GM21381 (cell line): ENCODE results near the gene ARMC9.
"Not testable (repeated sequence)": the region's sequence is repeated elsewhere in the genome, so short reads cannot be mapped to it uniquely, and the experiment has no call there.

Experiments
- ATAC-seq: cut with Tn5 transposase; IDR thresholded peaks from one replicate; pipeline ENCODE4 v1.9.1; 2021; ENCODE audit warnings: mild to moderate bottlenecking, moderate library complexity; ENCODE audit not compliant: unreplicated experiment

The ARMC9 gene

DNA sequence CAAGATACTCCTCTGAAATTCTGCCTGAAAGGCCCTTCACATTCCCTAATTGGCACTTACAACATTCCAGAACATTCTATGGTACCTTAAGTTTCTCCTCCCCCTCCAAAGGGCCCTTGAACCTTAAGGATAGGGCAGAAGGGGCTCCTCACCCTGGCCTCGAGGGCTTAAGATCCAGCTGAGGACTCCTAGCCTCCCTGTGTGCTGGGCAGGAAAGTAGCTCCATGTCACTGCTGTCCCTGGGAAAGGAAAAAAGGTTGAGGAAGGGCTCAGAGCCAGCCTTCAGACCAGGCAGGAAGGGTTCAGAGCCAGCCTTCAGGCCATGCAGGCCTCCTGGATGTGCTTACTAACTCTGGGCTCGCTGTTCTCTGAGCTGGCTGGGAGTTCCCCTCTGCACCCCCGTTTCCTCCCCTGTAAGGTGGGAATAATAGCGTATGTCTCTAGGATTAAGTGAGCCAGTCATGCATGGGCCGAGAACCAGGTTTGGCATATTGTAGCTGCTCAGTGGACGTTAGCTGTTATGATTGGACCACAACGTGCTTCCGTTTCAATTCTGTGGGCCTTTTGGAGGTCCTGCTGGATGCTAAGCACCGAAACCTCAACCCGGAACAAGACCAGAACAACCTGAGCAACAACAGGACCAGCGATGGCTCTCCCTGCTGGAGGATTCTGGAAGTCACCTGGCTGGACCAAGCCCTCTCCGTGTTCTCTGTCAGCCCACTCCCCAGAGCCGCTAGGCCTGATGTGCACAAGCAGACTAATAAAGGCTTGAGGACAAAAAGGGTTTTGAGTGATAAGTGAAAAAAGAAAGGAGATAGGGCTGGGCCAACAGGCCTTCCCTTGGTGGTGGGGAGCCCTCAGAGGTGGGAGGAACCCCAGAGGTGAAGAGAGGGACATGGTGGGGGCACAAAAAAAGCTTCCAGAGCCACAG is 196.0 kb downstream of the ARMC9 start:
- ATAC-seq = peak; percentile 34

DNA sequence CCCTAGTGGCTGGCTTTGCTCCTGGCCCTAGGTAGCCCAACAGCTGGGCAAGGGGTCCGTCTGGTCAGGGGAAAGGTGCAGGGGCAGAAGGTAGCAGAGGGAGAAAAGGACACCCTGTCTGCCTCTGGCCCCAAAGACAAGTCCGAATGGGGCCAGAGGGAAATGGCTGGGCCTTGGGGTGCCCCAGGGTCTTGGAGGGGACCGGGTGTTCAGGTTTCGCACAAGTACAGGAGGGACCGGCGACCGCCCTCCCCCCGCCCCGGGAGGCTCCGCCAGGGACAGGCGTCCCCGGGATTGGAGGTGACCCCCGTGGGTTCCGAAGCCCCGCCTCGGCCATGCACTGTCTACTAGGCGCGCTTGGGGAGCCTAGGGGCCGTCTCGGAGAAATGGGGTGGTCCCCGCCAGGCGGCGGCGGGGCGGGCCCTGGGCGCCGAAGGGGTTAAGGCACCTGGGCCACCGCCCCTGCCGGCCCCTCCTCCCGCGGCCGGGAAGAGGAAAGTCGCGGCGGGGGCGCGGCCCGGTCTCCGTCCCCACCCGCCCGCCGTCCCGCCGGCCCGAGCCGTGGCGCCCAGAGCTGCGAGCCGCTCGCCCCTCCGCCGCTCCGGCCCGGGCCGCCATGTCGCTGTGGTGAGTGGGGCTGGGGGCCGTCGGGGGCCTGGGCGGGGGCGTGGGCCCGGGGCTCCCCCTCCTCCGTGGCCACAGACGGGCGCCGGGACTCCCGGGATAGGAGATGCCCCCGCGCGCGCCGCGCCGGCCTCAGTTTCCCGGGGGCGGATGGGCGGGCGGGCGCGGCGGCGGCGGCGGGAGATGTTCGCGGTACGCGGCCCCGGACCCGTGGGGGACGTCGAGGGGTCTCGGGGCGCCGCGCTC is 197.0 kb downstream of the ARMC9 start, which contains the start of gene B3GNT7:
Gene B3GNT7, plus strand, starts transcription at position 523 of the 870 bp plus-strand sequence. Its CDS starts 94 bp downstream, at position 617.
- ATAC-seq = peak; percentile 27

DNA sequence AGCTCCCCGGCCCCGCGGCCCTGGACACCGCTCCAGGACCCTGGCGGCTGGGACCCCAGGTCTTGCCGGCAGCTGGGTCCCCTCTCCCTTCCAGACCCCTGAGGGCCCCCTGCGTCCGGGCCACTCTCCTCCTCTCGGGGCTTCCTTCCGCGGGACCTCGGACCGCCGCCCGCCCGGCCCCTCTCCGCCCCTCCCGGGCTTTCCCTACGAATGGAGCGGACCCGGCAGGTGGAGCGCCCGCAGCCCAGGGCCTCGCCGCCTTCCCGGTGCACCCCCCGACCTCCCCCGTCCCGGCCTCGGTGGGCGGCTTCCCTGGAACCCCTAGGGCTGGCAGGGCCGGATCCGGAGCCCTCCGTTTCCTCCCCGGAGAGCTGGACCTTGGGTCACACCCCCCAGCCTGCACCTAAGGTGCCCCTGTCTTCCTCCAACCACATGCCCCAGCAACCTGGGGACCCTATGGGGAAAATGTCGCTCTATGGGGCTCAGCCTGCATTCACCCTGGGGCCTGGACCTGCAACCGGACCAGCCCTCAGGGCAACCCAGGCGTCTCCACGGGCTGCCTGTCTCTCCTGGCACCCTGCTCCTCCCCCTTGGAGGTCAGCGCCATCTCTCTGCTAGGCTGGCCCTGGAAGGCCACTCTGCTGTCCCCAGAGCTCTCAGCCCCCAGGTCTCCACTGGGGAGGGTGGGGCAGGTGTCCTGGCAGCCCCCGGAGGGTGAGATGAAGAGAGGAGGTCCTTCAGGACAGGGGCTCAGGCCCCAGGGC is 197.8 kb downstream of the ARMC9 start:
- ATAC-seq = no peak

DNA sequence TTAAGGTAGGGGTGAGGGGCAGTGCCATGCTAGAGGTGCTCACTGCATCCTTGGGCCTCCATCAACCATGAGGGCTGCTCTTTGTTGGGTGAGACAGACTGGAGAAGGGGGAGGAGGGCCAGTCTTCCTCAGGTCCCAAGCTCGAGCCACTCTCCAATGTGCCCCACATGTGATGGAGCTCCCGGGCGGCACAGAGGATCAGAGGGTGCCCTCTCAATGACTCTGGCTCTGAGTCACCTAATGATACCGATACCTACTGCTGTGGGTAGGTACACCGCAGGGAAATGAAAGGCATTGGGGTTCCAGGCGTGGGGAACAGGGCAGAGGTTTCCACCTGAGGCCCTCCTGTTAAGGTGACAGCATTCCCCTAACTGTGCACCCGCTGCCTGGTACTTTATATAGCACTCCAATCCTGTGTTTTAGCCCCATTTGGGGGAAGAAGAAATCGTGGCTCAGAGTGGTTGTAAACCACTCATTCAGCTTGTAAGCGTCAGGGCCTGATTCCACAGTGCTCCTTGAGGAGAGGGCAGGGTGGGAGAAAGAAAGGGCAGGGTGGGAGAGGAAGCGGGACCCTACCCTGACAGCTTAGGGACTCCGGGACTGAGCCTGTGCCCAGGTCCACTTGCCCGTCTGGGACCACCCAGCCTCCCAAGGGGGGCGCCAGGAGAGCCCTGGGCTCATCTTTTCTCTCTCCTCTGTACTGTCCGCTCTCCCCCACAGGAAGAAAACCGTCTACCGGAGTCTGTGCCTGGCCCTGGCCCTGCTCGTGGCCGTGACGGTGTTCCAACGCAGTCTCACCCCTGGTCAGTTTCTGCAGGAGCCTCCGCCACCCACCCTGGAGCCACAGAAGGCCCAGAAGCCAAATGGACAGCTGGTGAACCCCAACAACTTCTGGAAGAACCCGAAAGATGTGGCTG is 198.8 kb downstream of the ARMC9 start:
- no peak for ATAC-seq

DNA sequence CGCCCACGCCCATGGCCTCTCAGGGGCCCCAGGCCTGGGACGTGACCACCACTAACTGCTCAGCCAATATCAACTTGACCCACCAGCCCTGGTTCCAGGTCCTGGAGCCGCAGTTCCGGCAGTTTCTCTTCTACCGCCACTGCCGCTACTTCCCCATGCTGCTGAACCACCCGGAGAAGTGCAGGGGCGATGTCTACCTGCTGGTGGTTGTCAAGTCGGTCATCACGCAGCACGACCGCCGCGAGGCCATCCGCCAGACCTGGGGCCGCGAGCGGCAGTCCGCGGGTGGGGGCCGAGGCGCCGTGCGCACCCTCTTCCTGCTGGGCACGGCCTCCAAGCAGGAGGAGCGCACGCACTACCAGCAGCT is 199.5 kb downstream of the ARMC9 start:
- ATAC-seq = no peak

- ATAC-seq = no peak
These were observed 200.2 kb downstream of the ARMC9 start for GRCh38 chr2:231398585-231398984.

- no peak for ATAC-seq
These were observed 200.8 kb downstream of the ARMC9 start for GRCh38 chr2:231399046-231399852.

GRCh38 chr2:231399853-231400680 is 201.6 kb downstream of the ARMC9 start:
- ATAC-seq = no peak

GRCh38 chr2:231400681-231401080 is 202.2 kb downstream of the ARMC9 start:
- ATAC-seq = not testable (repeated sequence)

DNA sequence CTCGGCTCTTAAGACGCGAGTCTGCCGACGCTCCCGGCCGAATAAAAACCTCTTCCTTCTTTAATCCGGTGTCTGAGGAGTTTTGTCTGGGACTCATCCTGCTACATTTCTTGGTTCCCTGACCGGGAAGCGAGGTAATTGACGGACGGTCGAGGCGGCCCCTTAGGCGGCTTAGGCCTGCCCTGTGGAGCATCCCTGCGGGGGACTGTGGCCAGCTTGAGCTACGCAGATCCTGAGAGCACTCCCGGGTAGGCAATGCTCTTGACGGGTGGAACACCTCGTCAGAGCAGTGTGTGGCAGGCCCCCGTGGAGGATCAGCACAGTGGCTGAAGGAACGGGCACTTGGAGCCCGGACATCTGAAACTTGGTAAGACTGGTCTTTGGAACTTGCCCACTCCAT is 202.7 kb downstream of the ARMC9 start:
- not testable (repeated sequence) for ATAC-seq

GRCh38 chr2:231403421-231404182 is 205.2 kb downstream of the ARMC9 start:
- not testable (repeated sequence) for ATAC-seq

GRCh38 chr2:231404183-231404578 is 205.8 kb downstream of the ARMC9 start:
- not testable (repeated sequence) for ATAC-seq

- not testable (repeated sequence) for ATAC-seq
These were observed 207.4 kb downstream of the ARMC9 start for GRCh38 chr2:231405601-231406367.

- ATAC-seq = not testable (repeated sequence)
These were observed 209.3 kb downstream of the ARMC9 start for GRCh38 chr2:231407686-231408085.

DNA sequence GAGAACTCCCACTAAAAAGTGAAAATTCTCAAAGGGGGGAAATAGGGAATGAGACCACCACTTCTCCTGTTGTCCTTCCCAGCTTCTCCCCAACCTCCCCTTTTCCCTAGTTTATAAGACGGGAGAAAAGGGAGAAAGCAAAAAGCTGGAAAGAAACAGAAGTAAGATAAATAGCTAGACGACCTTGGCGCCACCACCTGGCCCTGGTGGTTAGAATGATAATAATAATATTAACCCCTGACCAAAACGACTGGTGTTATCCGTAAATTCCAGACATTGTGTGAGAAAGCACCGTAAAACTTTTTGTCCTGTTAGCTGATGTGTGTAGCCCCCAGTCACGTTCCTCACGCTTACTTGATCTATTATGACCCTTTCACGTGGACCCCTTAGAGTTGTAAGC is 209.9 kb downstream of the ARMC9 start:
- not testable (repeated sequence) for ATAC-seq

- ATAC-seq = no peak
These were observed 211.3 kb downstream of the ARMC9 start for GRCh38 chr2:231409776-231410175.
